Choroid plexus epithelial cell (primary cell): ENCODE results near the gene AFAP1L1.

Source experiments
- DNase-seq: peaks from one replicate; pipeline ENCODE4 v3.0.0-alpha.2; 2010; ENCODE audit warnings: low read depth
- H3K4me3 ChIP-seq: 2 replicates; pipeline ENCODE4 v1.5.1; 2011; ENCODE audit warnings: low read depth, mild to moderate bottlenecking, control low read depth, low read length, moderate library complexity
- CTCF ChIP-seq: conservative IDR thresholded peaks from 2 replicates; pipeline ENCODE4 v1.5.1; 2011; ENCODE audit warnings: low read depth, mild to moderate bottlenecking, control low read depth, inconsistent platforms, low read length, moderate library complexity

Gene AFAP1L1

GRCh38 chr5:149326611-149327010 is 55.0 kb downstream of the AFAP1L1 start:
- H3K4me3 ChIP-seq, result no peak overlapping the region
- no peak for TF ChIP-seq CTCF
- DNase-seq, result no peak

DNA sequence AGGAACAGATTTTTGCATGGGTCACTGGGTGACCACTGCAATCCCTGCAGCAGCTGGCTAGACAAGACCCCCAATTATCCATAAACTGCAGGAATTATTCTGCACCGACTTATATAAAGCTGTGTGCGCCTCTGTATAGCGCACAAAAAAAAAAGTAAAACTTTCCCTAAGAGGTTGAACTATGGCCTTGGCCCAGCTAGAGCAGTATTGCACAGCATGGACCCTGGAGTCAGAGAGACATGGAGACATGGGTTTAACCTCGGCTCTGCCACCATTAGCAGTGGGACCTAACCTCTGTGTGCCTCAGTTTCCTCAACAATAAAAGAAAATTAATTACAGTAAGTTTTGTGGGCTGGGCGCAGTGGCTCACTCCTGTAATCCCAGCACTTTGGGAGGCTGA is 56.5 kb downstream of the AFAP1L1 start:
- no peak for TF ChIP-seq CTCF
- no peak for DNase-seq
- no peak overlapping the region for H3K4me3 ChIP-seq

DNA sequence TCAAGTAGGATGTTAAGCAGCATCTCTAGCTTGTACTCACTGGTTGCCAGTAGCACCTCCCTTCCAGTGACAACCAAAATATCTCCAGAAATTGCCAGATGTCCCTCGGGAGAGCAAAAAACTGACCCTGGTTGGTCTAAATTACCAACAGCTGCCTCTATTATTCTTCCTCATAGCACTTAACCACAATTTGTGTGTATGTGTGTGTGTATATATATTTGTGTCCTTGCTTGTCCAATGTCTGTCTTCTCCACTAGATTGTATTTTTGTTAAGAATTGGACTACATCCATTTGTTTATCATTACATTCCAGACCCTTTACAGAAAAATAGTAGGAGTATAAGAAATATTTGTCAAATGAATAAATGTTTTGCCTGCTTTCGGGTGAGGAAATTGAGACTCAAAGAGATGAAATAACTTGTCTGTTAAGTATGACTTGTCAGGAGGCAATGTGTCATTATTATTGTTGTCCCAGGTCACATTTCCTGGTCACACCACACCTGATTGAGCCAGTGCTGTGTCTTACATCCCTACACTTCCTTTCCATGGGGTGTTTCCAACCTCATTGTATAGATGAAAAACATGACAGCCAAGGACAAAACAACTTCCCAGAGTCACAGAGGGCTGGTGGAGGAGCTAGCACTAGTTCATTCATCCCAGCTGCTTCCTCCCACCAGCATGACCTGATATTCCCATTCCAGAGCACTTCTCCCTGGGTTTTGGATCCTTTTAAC is 62.2 kb downstream of the AFAP1L1 start:
- no peak overlapping the region for H3K4me3 ChIP-seq
- no peak for TF ChIP-seq CTCF
- peak; percentile 7 for DNase-seq

DNA sequence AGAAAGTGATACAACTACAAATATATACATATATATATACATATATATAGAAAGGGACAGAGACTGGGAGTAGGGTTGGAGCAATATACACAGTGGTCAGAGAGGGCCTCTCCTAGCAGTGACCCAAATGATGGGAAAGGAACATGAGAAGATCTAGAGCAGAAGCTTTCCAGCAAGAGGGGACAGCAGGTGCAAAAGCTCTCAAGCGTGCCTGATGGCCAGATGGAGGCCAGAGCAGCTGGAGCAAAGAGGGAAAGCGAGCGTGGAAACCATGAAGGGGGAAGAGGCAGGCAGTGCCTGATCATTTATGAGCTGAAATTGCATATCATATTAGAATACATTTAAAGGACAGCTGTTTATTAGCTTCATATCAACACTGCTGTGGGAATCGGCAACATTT is 66.1 kb downstream of the AFAP1L1 start:
- DNase-seq, result no peak
- H3K4me3 ChIP-seq, result no peak overlapping the region
- no peak for TF ChIP-seq CTCF

DNA sequence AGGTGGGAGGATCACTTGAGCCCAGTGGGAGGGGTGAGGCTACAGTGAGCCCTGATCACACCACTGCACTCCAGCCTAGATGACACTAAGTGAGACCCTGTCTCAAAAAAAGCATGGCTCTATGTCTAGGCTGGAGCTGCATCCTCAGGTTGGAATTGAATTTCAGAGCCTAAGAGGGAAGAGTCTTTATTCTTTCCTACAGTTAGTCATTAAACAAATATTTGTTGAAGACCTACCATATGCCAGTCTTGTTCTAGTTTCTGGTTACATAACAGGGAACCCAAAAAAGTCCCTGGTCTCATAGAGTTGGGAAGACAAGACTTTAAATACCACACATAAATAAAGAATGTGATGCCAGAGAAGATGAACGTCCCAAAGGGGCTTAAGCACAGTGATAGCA is 66.7 kb downstream of the AFAP1L1 start:
- H3K4me3 ChIP-seq, result no peak overlapping the region

DNA sequence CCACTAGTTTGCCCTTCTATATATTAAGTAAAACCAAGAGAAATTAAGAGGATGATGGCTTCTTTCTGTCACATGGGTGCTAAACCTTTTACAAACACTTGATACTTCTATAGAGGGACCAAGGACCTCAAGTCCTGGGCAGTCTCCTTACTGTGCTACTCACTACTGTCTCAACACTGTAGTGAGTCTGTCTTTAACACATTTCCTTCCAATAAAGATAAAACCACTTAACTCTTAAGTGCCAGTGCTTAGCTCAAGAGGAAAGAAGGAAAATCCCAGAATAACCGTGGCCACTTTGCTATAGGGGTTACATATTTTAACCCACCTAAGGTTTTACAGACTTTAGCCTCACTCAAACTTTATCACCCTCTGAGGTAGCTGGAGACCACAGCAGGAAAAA is 69.3 kb downstream of the AFAP1L1 start:
- no peak for TF ChIP-seq CTCF
- no peak for DNase-seq
- no peak overlapping the region for H3K4me3 ChIP-seq

More for the DNA sequence above, 66.7 kb downstream of the AFAP1L1 start:
- no peak for TF ChIP-seq CTCF
- no peak for DNase-seq

DNA sequence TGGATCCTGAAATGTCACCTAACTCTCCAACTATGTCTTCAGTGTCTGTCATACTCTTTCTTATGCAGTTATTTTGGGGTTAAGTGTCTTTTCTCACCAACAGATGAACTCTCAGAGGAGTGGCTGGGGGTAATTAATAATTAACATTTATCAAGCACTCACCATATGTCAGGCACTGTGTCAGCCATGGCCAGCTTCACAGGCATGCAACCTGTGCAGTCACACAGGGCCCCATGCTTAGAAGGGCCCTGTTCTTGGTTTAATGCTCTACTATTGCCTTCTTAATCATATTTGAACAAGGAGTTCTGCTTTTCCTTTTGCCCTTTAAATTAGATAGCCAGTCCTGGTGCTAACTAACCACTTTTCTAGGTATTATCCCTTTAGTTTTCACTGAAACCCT is 70.2 kb downstream of the AFAP1L1 start:
- TF ChIP-seq CTCF, result no peak
- no peak for DNase-seq
- no peak overlapping the region for H3K4me3 ChIP-seq
